Endothelial cell of umbilical vein (primary cell): Measurements from ENCODE around the gene PRR15. TPM values are rescaled to one million over a fixed set of nuclear protein-coding genes. Genes with fewer than 3 reads are reported as not detected.

Experiments
- BruUV-seq: library from RNA; stranded (reverse); fragments of 400-500 nt; replicated peaks from 2 replicates; lab custom pipeline; 2021; lab: Mats Ljungman, UMichigan
- CTCF ChIA-PET: fragments of 300-600, 350-600 bp; sonication (Branson Sonifier 250); formaldehyde crosslinking; loops from one replicate; lab custom pipeline; 2021; ENCODE audit warnings: antibody characterized with exemption, inconsistent platforms; lab: Charles Lee
- POLR2A ChIA-PET: fragments of 300-600, 350-600 bp; sonication (Branson Sonifier 250); formaldehyde crosslinking; loops from one replicate; lab custom pipeline; 2021; ENCODE audit warnings: antibody characterized with exemption, inconsistent platforms; lab: Charles Lee
- DNase-seq: peaks from one replicate; pipeline ENCODE4 v3.0.0-alpha.2; 2011; ENCODE audit warnings: low read depth, low spot score
- FAIRE-seq: peaks from 2 replicates; lab custom pipeline; 2011; peaks lifted over from hg19 to GRCh38; lab: Jason Lieb, UNC
- H2AFZ ChIP-seq: 2 replicates; pipeline ENCODE4 v1.6.0; 2012; ENCODE audit warnings: low read depth, low read length, control low read depth, inconsistent platforms
- H3K27ac ChIP-seq: 2 replicates; pipeline ENCODE4 v1.5.1; 2011; ENCODE audit warnings: low read depth, mild to moderate bottlenecking, control low read depth, low read length, moderate library complexity; ENCODE audit not compliant: insufficient read depth
- H3K27me3 ChIP-seq, 2 experiments: 2 replicates each; pipeline versions ENCODE4 v1.6.0 to v1.6.1; 2011; ENCODE audit warnings: low read length in 2 of 2, mixed read lengths in 1 of 2; ENCODE audit not compliant: control insufficient read depth in 2 of 2, insufficient read depth in 2 of 2
- H3K36me3 ChIP-seq, 2 experiments: 2 replicates in 1 of 2; 3 replicates in 1 of 2; pipeline ENCODE4 v1.5.1; 2011; ENCODE audit warnings: low read length in 2 of 2, mild to moderate bottlenecking in 1 of 2, moderate library complexity in 1 of 2; ENCODE audit not compliant: control insufficient read depth in 2 of 2, insufficient read depth in 2 of 2; ENCODE audit errors: extremely low read depth in 1 of 2
- H3K4me1 ChIP-seq: 3 replicates; pipeline ENCODE4 v1.5.1; 2011; ENCODE audit warnings: mild to moderate bottlenecking, low read length; ENCODE audit not compliant: control insufficient read depth, insufficient read depth; ENCODE audit errors: extremely low read depth
- H3K4me2 ChIP-seq: 2 replicates; pipeline ENCODE4 v1.6.1; 2011; ENCODE audit warnings: low read length, control low read depth, mixed read lengths; ENCODE audit not compliant: insufficient read depth
- H3K4me3 ChIP-seq, 3 experiments: fragments of 200-600 bp in 1 of 3; sonication (generic), shearing (Covaris generic) in 1 of 3; replicated peaks in 1 of 3; 2 replicates each; pipeline ENCODE4 v1.5.1; 2011 to 2016; ENCODE audit warnings: control low read depth in 3 of 3, low read length in 3 of 3, mild to moderate bottlenecking in 2 of 3, inconsistent platforms in 1 of 3, low read depth in 1 of 3, moderate library complexity in 1 of 3; ENCODE audit not compliant: insufficient read depth in 1 of 3
- H3K79me2 ChIP-seq: 2 replicates; pipeline ENCODE4 v1.6.0; 2012; ENCODE audit warnings: low read length, inconsistent platforms; ENCODE audit not compliant: control insufficient read depth, insufficient read depth
- H3K9ac ChIP-seq: replicated peaks from 2 replicates; pipeline ENCODE3; 2011; ENCODE audit warnings: low read length, control low read depth; ENCODE audit not compliant: insufficient read depth; ENCODE audit errors: extremely low read depth
- H3K9me1 ChIP-seq: replicated peaks from 3 replicates; pipeline ENCODE4 v1.6.0; 2011; ENCODE audit warnings: mild to moderate bottlenecking, low read length; ENCODE audit not compliant: control insufficient read depth, insufficient read depth; ENCODE audit errors: extremely low read depth
- H3K9me3 ChIP-seq: replicated peaks from 2 replicates; pipeline ENCODE4 v1.5.1; 2012; ENCODE audit warnings: low read length, inconsistent platforms; ENCODE audit not compliant: control insufficient read depth, insufficient read depth
- H4K20me1 ChIP-seq: replicated peaks from 2 replicates; pipeline ENCODE3; 2011; ENCODE audit warnings: mild to moderate bottlenecking, low read length; ENCODE audit not compliant: control insufficient read depth, insufficient read depth; ENCODE audit errors: extremely low read depth
- EZH2 ChIP-seq: IDR thresholded peaks from 2 replicates; pipeline ENCODE4 v1.6.1; 2012; ENCODE audit warnings: borderline replicate concordance, low read depth, mild to moderate bottlenecking, moderate library complexity, low read length, inconsistent platforms; ENCODE audit not compliant: severe bottlenecking
- FOS ChIP-seq: IDR thresholded peaks from 2 replicates; pipeline ENCODE4 v1.6.1; 2011; ENCODE audit warnings: mild to moderate bottlenecking, low read length, moderate library complexity, borderline replicate concordance; ENCODE audit not compliant: insufficient read depth
- GATA2 ChIP-seq: IDR thresholded peaks from 2 replicates; pipeline ENCODE4 v1.7.0; 2011; ENCODE audit warnings: low read depth, mild to moderate bottlenecking, moderate library complexity, mixed read lengths, low read length; ENCODE audit not compliant: insufficient read length, insufficient read depth
- JUN ChIP-seq: IDR thresholded peaks from 2 replicates; pipeline ENCODE4 v1.6.1; 2011; ENCODE audit warnings: borderline replicate concordance, low read depth; ENCODE audit not compliant: insufficient read length, insufficient read depth
- MYC ChIP-seq: IDR thresholded peaks from one replicate; pipeline ENCODE4 v1.6.1; 2011; ENCODE audit warnings: mild to moderate bottlenecking, low read depth, low read length
- POLR2A ChIP-seq: IDR thresholded peaks from 2 replicates; pipeline ENCODE4 v1.6.1; 2012; ENCODE audit warnings: low read depth, mild to moderate bottlenecking, control low read depth, low read length
- POLR2AphosphoS5 ChIP-seq: IDR thresholded peaks from 2 replicates; pipeline ENCODE4 v1.6.1; 2012; ENCODE audit warnings: low read depth, mild to moderate bottlenecking, control low read depth, low read length, moderate library complexity; ENCODE audit not compliant: insufficient read depth
- dilution Hi-C: fragments of 300-500 bp; cut with MboI; formaldehyde crosslinking; loops from one replicate; pipeline ENCODE4 v1.15.0; 2019; ENCODE audit warnings: low sequenced_read_pairs; ENCODE audit not compliant: extremely low pct_ligation_motif_present
- intact Hi-C: fragments of 100-400 bp; cut with micrococcal nuclease; formaldehyde crosslinking; loops from one replicate; pipeline ENCODE4 v1.10.0; 2022
- polyA plus RNA-seq, 4 experiments: library from polyadenylated mRNA; depleted of rRNA in 3 of 4; stranded (reverse) in 3 of 4; unstranded in 1 of 4; fragments of >200 nt; gene quantifications; 2 replicates each; pipeline versions ENCODE4 v1.2.1 to v1.2.3, GENCODE V29; 2011 to 2012; ENCODE audit warnings: missing spikeins in 1 of 4
- total RNA-seq: library from RNA; stranded (reverse); gene quantifications from 2 replicates; pipeline ENCODE4 v1.2.3, GENCODE V29; 2021
- TF ChIP-seq, protein P1 (sequence below), 2 donors: IDR thresholded peaks; 1 replicate in 1 of 2; 2 replicates in 1 of 2; pipeline ENCODE4 v1.5.1; 2011; ENCODE audit warnings: low read length in 2 of 2, mild to moderate bottlenecking in 2 of 2, moderate library complexity in 2 of 2, control low read depth in 1 of 2, inconsistent platforms in 1 of 2, low read depth in 1 of 2; ENCODE audit not compliant: insufficient read depth in 1 of 2; ENCODE audit errors: extremely low read depth in 1 of 2
- TF ChIP-seq, protein P2 (sequence below): IDR thresholded peaks from 2 replicates; pipeline ENCODE4 v1.6.1; 2011; ENCODE audit not compliant: insufficient read depth, insufficient read length

The PRR15 gene
- total and polyA plus RNA-seq, 2 donors (not counting 3 experiments of a cell fraction or from before 2014, with no cell fraction given), result 1.8 to 5.0 TPM

DNA sequence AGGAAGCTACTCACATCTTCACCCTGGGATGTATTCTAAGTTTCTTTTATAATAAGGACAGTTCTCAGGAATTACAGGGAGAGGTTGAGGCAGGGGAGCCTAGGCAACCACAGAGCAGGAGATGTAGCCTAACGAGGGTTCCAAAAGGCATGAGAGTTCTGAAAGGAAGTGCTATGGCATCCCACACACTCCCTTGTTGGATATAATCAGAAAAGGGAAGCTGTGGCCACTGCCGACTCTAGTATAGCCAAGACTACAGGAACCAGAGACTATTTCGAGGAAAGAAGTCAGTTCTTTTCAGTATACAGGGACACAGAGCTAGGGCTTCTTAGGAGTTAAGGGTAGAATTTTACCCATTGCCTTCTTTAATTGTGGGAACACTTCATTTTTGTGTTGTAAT lies 11.0 kb downstream of the PRR15 start:
- H3K27ac ChIP-seq, result no peak overlapping the region
- no peaks in the 10 kb centered on the region for H3K9me3 ChIP-seq
- no peak for DNase-seq
- ChIA-PET POLR2A (no interaction called here), CTCF (no interaction called here)
- no peaks in the 10 kb centered on the region for H4K20me1 ChIP-seq
- H3K9me1 ChIP-seq, result no peaks in the 10 kb centered on the region
- peaks cover 6 to 11% of the 10 kb centered on the region in 2 experiments for H3K27me3 ChIP-seq
- no peak overlapping the region for H3K9ac ChIP-seq
- H3K4me2 ChIP-seq, result no peak overlapping the region
- intact Hi-C loops, result no loop called here
- no peak overlapping the region for H3K4me3 ChIP-seq
- FAIRE-seq, result no peak
- BruUV-seq, result no TSS peak
- no peaks in the 10 kb centered on the region for H3K4me1 ChIP-seq
- H3K36me3 ChIP-seq, result no peaks in the 10 kb centered on the region
- dilution Hi-C loops, result no loop called here
- TF ChIP-seq MYC (no peak), EZH2 (no peak), FOS (no peak), POLR2A (no peak), POLR2AphosphoS5 (no peak), GATA2 (no peak), JUN (no peak)
- TF ChIP-seq, protein P1, sequence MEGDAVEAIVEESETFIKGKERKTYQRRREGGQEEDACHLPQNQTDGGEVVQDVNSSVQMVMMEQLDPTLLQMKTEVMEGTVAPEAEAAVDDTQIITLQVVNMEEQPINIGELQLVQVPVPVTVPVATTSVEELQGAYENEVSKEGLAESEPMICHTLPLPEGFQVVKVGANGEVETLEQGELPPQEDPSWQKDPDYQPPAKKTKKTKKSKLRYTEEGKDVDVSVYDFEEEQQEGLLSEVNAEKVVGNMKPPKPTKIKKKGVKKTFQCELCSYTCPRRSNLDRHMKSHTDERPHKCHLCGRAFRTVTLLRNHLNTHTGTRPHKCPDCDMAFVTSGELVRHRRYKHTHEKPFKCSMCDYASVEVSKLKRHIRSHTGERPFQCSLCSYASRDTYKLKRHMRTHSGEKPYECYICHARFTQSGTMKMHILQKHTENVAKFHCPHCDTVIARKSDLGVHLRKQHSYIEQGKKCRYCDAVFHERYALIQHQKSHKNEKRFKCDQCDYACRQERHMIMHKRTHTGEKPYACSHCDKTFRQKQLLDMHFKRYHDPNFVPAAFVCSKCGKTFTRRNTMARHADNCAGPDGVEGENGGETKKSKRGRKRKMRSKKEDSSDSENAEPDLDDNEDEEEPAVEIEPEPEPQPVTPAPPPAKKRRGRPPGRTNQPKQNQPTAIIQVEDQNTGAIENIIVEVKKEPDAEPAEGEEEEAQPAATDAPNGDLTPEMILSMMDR (IDR thresholded peaks at IDR 0.05; ENCODE audit: extremely low read depth in 1 of 2, insufficient read depth in 1 of 2, low read depth in 1 of 2, low read length in 2 of 2), result no peak
- TF ChIP-seq, protein P2, sequence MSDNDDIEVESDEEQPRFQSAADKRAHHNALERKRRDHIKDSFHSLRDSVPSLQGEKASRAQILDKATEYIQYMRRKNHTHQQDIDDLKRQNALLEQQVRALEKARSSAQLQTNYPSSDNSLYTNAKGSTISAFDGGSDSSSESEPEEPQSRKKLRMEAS, result no peak
- no peak overlapping the region for H2AFZ ChIP-seq
- H3K79me2 ChIP-seq, result no peaks in the 10 kb centered on the region
